Measurements from ENCODE around the gene NAA16.
"Not testable (repeated sequence)": the region's sequence is repeated elsewhere in the genome, so short reads cannot be mapped to it uniquely, and the experiment has no call there.

NAA16 gene

DNA sequence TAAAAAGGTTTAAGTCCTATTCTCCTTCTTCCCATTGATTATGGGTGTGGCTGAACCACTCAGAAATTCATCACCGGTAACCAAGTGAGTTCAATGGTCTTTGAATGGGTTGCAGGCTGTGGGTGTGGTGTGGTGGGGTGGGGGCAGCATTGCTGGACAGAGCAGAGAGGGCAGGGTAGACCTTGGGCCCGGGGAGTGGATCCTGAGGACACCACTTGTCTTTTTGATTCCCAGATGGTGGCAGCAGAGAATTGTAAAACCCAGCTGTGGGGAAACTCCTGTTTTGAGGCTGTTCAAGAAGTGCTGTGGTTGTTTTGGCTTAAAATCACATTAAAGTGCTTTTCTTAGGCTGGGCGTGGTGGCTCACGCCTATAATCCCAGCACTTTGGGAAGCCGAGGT lies 100.5 kb downstream of the NAA16 start:
- peak; percentile 70 for DNase-seq

- no peak for DNase-seq
Observed at GRCh38 chr13:41413872-41414271, 102.8 kb downstream of the NAA16 start.

DNA sequence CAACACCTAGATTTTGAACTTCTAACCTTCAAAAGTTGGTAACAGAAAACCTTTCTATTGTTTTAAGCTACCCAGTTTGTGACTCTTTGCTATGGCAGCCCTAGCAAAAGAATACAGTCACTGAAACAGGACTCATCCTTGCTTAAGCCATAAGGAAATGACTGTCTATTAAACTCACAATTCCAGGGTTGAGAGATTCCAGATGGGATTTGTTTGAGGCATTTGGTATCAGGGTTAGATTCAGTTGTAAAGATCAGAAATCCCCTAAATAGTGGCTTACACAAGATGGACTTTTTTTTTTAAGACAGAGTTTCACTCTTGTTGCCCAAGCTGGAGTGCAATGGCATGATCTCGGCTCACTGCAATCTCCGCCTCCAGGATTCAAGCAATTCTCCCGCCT lies 105.2 kb downstream of the NAA16 start:
- DNase-seq, result no peak

DNA sequence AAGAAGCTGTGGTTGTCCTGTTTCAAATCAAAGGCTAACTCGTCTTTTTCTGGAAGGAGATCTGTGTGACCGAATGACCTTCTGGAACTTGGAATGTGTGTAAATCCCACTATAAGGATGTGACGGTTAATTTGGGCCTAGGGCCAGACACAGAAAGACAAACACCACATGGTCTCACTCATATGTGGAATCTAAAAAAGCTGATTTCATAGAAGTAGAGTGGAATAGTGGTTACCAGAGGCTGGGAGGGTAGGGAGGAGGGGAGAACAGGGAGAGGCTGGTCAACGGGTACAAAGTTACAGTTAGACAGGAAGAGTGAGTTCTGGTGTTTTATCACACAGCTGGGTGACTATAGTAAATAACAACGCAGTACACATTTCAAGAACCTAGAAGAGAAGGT lies 107.0 kb downstream of the NAA16 start:
- no peak for DNase-seq

DNA sequence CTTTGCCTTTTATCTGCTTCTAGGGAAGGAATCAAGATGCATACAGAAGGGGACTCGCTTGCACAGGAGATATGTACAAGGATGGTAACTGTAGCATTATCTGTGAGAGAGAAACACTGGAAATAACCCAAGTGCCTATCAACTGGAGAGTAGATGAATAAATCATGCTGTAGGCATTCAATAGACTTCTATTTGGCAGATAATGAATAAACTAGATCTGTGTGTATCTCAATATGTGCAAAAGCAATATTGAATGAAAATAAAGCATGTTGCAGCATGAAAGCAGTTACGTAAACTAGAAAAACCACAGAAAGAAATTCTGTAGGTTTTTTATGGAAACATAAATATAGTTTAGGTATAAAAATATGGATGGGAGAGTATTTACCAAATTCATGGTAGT lies 107.7 kb downstream of the NAA16 start:
- no peak for DNase-seq

GRCh38 chr13:41419206-41419605 lies 108.1 kb downstream of the NAA16 start:
- DNase-seq, result no peak

DNA sequence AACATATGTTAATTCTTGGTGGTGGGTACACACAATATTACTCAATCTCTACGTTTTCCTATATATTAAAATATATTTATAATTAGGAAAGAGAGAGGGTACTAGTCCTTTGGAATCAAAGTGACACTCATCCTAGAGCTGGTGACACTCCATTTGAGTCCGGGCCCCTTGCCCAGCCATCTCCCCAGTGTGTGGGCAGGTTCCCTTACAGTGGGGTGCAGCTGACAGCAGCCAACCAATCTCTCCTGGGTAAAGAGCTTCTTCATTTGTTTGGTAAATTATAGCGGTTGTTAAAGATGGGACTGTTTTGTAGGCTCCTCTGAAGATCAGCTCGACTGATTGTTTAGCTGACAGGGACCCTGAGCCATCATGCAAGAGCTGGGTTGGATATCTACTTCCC lies 109.1 kb downstream of the NAA16 start:
- no peak for DNase-seq

DNA sequence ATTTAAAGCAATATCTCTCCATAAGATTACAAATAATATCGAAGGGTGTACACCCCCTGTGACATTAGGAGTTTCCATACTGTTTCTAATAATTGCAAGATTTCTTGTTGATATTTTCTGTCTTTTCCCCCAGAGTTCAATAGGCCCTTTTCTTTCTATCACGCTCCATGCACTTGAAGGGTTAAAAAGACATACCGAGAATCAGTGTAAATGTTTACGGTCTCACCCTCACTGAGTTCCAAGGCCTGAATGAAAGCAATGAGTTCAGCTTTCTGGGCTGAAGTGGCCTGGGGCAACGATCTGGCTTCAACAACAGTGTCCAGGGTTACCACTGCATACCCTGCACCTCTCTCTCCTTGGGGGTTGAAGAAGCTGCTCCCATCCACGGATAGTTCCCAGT lies 110.3 kb downstream of the NAA16 start:
- DNase-seq, result not testable (repeated sequence)

GRCh38 chr13:41421983-41422382 lies 110.9 kb downstream of the NAA16 start:
- DNase-seq, result peak; percentile 65

GRCh38 chr13:41423259-41423658 lies 112.2 kb downstream of the NAA16 start:
- DNase-seq, result not testable (repeated sequence)

- not testable (repeated sequence) for DNase-seq
Observed at GRCh38 chr13:41424675-41425074, 113.6 kb downstream of the NAA16 start.

- DNase-seq, result no peak
Observed at GRCh38 chr13:41426047-41426446, 115.0 kb downstream of the NAA16 start.
